NB4 (cell line): Measurements from ENCODE around the gene HSPA12A.

ENCODE experiments used
- DNase-seq: peaks from one replicate; pipeline ENCODE4 v3.0.0; 2010; ENCODE audit warnings: low read depth
- H3K4me3 ChIP-seq: one replicate; pipeline ENCODE4 v1.5.1; 2011; ENCODE audit warnings: mild to moderate bottlenecking, low read depth, low read length, moderate library complexity
- CTCF ChIP-seq: IDR thresholded peaks from one replicate; pipeline ENCODE4 v1.5.1; 2012; ENCODE audit warnings: low read depth, low read length
- MYC ChIP-seq: IDR thresholded peaks from 2 replicates; pipeline ENCODE4 v1.6.1; 2011; ENCODE audit warnings: low read depth, low read length
- POLR2A ChIP-seq: IDR thresholded peaks from 2 replicates; pipeline ENCODE4 v1.6.1; 2011; ENCODE audit warnings: mild to moderate bottlenecking; ENCODE audit not compliant: insufficient read length; ENCODE audit errors: extremely low read depth
- TF ChIP-seq, protein P1 (sequence below): IDR thresholded peaks from 2 replicates; pipeline ENCODE4 v1.6.1; 2011; ENCODE audit warnings: low read depth, low read length

Gene HSPA12A

DNA sequence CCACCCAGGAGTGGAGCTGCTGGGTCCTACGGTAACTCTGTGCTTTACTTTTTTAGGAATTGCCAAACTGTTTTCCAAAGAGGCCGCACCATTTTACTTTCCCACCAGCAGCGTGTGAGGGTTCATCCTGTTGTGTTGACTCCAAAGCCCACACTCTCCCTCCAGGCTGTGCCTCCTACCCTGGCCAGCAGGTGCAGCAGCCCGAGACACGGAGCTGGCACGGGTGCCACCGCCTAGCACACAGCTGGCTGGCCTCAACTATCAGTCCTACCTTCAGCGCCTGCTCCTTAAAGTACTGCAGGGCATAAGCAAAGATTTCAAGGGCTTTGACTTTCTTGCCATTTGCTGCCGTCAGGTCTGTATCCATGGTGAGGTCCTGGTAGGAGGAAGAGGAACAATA lies 44.0 kb downstream of the HSPA12A start:
- no peak for DNase-seq
- no peak overlapping the region for H3K4me3 ChIP-seq
- TF ChIP-seq CTCF (no peak), POLR2A (no peak), MYC (no peak)
- TF ChIP-seq, protein P1, sequence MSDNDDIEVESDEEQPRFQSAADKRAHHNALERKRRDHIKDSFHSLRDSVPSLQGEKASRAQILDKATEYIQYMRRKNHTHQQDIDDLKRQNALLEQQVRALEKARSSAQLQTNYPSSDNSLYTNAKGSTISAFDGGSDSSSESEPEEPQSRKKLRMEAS = no peak

GRCh38 chr10:116697816-116698215 lies 44.5 kb downstream of the HSPA12A start:
- TF ChIP-seq, protein P1 = no peak
- TF ChIP-seq MYC (no peak), CTCF (no peak), POLR2A (no peak)
- no peak overlapping the region for H3K4me3 ChIP-seq
- no peak for DNase-seq

- DNase-seq = no peak
- H3K4me3 ChIP-seq = no peak overlapping the region
- no peak for TF ChIP-seq POLR2A
These were observed 45.4 kb downstream of the HSPA12A start for GRCh38 chr10:116696919-116697318.

DNA sequence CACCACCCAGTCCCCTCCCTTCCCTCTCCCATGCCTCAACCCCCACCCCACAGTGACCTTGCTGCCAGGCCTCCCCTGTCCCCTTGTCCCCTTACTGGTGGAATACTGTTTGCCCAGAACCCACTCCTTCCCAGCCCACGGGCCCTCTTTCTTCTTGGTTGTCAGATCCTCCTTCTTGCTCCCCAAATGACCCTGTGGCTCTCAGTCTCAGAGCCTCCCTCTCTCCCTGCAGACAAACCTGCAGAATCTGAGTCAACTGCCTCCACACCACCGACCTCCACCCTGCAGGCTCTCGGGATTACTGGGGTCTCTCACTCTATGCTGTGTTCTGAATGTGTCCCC lies 47.5 kb downstream of the HSPA12A start:
- H3K4me3 ChIP-seq = no peak overlapping the region
- TF ChIP-seq CTCF = no peak
- TF ChIP-seq, protein P1 = no peak
- no peak for TF ChIP-seq MYC
- TF ChIP-seq POLR2A = no peak
- no peak for DNase-seq

DNA sequence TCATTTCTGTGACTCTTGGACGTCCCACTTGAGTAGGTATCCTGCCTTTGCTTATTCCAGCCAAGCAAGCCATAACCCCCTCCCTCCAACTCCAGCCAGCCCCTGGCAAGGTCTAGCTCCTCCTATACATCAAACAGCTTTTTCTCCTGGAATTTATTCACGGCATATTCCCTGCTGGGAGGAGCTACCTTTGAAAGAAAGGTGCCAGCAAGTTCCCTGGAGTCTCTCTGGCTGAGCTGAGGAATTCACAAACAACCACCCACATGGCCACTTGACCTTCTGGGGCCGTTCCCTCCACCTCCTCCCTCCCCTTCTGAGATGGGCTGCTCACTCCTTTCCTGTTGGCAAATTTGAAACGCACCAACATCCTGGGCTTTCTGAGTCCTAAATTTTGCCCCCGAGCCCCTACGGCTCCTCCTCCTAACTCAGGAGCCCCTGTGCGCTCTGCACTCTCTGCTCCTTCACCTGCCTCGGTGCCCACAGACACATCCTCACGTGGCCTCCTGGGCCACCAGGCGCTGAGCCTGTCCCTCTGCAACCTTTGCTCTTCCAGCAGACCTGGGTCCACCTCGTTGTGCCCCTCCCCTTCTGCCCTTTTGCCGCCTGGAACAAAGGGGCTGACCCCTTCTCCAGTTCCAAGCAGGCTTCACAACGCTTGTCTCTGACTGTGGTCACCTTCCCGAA lies 48.0 kb downstream of the HSPA12A start:
- no peak for DNase-seq
- TF ChIP-seq POLR2A (no peak), CTCF (no peak), MYC (no peak)
- TF ChIP-seq, protein P1 = no peak
- no peak overlapping the region for H3K4me3 ChIP-seq

- no peak for DNase-seq
- no peak for TF ChIP-seq MYC
- TF ChIP-seq POLR2A = no peak
- no peak overlapping the region for H3K4me3 ChIP-seq
These were observed 50.1 kb downstream of the HSPA12A start for GRCh38 chr10:116692225-116692624.

GRCh38 chr10:116691635-116692034 lies 50.7 kb downstream of the HSPA12A start:
- no peak overlapping the region for H3K4me3 ChIP-seq
- no peak for TF ChIP-seq CTCF
- TF ChIP-seq MYC = no peak
- TF ChIP-seq, protein P1 = no peak
- no peak for TF ChIP-seq POLR2A
- no peak for DNase-seq
